ENCODE measurements around the gene VIP. TPM values are rescaled to one million over a fixed set of nuclear protein-coding genes. Genes with fewer than 3 reads are reported as not detected.
"Not testable (repeated sequence)": the region's sequence is repeated elsewhere in the genome, so short reads cannot be mapped to it uniquely, and the experiment has no call there.

VIP gene
- total RNA-seq (not detected), total RNA-seq (0 to 0.08 reads per million in 2 donors)

GRCh38 chr6:152750694-152751093 lies at the start of gene VIP:
Gene VIP, plus strand, starts transcription at chr6:152750797. Its CDS starts 1,381 bp downstream, at chr6:152752178.
- peaks cover 8% of the 10 kb centered on the region for H3K27me3 Mint-ChIP-seq
- H3K36me3 Mint-ChIP-seq (ENCODE audit: low read depth), result no peaks in the 10 kb centered on the region
- no peaks in the 10 kb centered on the region for H3K4me1 Mint-ChIP-seq
- ATAC-seq, result no peak
- DNase-seq, result no peak
- H3K27ac Mint-ChIP-seq, result no peak within 1 kb of the TSS
- H3K4me3 Mint-ChIP-seq, result no peak within 1 kb of the TSS
- H3K9me3 ChIP-seq (ENCODE audit: control insufficient read depth, low read length, poor library complexity, severe bottlenecking), result no peaks in the 10 kb centered on the region

- DNase-seq (no peak), ATAC-seq (no peak)
- H3K4me3 Mint-ChIP-seq, result no peak overlapping the region
- H3K9me3 ChIP-seq (ENCODE audit: control insufficient read depth, low read length, poor library complexity, severe bottlenecking), result no peaks in the 10 kb centered on the region
- H3K4me1 Mint-ChIP-seq, result no peaks in the 10 kb centered on the region
- peaks cover 20% of the 10 kb centered on the region for H3K27me3 Mint-ChIP-seq
- no peak overlapping the region for H3K27ac Mint-ChIP-seq
- H3K36me3 Mint-ChIP-seq (ENCODE audit: low read depth), result no peaks in the 10 kb centered on the region
Observed at GRCh38 chr6:152701081-152701862, 49.3 kb upstream of the VIP start.

DNA sequence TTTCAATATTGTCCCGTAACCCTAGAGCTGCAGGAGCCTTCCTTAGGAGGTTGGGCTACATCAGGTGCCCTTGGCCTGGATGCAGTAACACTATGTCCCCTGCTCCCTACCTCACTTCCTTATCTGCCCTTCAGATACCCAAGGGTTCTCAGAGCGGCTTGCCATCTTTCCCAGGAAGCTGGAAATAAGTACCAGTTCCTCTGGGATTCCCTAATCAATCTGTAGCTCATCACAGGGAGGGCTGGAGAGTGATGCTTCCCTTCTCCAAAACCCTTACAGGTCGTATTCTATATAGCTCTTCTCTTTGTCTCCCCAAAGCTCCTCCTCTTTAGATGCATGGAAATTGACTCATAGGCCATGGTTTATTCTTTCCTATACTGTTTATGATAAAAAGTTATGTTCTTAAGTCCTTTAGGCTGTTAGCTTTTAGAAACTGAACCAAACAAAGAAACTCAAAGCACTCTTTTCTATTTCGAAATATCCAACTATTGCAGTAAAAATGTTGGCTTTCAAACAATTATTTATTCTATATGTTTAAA lies 48.7 kb upstream of the VIP start:
- H3K4me1 Mint-ChIP-seq, result no peaks in the 10 kb centered on the region
- no peaks in the 10 kb centered on the region for H3K9me3 ChIP-seq (ENCODE audit: control insufficient read depth, low read length, poor library complexity, severe bottlenecking)
- DNase-seq (no peak), ATAC-seq (no peak)
- H3K27ac Mint-ChIP-seq, result no peak overlapping the region
- H3K27me3 Mint-ChIP-seq, result peaks cover 20% of the 10 kb centered on the region
- no peak overlapping the region for H3K4me3 Mint-ChIP-seq
- no peaks in the 10 kb centered on the region for H3K36me3 Mint-ChIP-seq (ENCODE audit: low read depth)

- not testable (repeated sequence) for H3K4me3 Mint-ChIP-seq; ATAC-seq; H3K27ac Mint-ChIP-seq; H3K9me3 ChIP-seq (ENCODE audit: control insufficient read depth, low read length, poor library complexity, severe bottlenecking); H3K4me1 Mint-ChIP-seq; DNase-seq; H3K36me3 Mint-ChIP-seq (ENCODE audit: low read depth)
- H3K27me3 Mint-ChIP-seq, result peaks cover 20% of the 10 kb centered on the region
Observed at GRCh38 chr6:152703750-152704149, 46.8 kb upstream of the VIP start.

DNA sequence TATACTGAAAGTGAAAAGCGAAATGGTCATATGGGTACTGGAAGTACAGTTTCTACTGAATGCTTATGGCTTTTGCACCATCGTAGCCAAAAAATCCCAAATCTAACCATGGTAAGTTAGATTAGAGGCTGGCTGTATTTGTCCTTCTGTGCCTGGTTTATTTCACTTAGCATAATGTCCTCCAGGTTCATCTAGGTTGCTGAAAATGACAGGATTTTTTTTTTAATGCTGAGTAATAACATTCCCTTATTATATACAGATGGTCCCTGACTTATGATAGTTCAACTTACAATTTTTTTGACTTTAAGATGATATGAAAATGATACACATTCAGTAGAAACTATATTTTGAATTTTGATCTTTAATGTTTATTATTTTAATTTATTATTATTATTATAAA lies 45.3 kb upstream of the VIP start:
- no peaks in the 10 kb centered on the region for H3K36me3 Mint-ChIP-seq (ENCODE audit: low read depth)
- ATAC-seq (no peak), DNase-seq (no peak)
- no peaks in the 10 kb centered on the region for H3K4me1 Mint-ChIP-seq
- no peaks in the 10 kb centered on the region for H3K9me3 ChIP-seq (ENCODE audit: control insufficient read depth, low read length, poor library complexity, severe bottlenecking)
- H3K27me3 Mint-ChIP-seq, result peaks cover 18% of the 10 kb centered on the region
- H3K27ac Mint-ChIP-seq, result no peak overlapping the region
- H3K4me3 Mint-ChIP-seq, result no peak overlapping the region

DNA sequence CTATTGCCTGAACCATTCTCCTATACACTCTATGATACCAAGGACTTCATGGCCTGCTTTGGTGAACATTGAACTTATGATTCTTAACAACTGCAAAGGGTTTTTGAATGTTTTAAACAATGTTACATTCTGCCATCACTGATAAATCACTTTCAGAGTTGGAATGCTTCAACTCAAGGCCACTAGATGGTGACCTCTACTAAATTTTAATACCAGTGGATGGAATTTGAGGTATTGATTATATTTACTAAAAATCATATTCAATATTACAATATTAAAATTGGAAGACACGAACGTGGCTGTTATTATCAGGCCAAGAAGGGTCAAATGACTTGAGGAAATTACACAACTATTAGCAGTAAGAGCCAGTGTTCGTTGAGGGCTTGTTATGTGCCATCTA lies 34.3 kb upstream of the VIP start:
- no peaks in the 10 kb centered on the region for H3K9me3 ChIP-seq (ENCODE audit: control insufficient read depth, low read length, poor library complexity, severe bottlenecking)
- Mint-ChIP-seq H3K27ac (no peak overlapping the region), H3K27me3 (no peaks in the 10 kb centered on the region), H3K4me1 (no peaks in the 10 kb centered on the region), H3K36me3 (ENCODE audit: low read depth) (no peaks in the 10 kb centered on the region), H3K4me3 (no peak overlapping the region)
- DNase-seq (no peak), ATAC-seq (no peak)

GRCh38 chr6:152720974-152721373 lies 29.6 kb upstream of the VIP start:
- no peaks in the 10 kb centered on the region for H3K36me3 Mint-ChIP-seq (ENCODE audit: low read depth)
- ATAC-seq, result no peak
- no peaks in the 10 kb centered on the region for H3K27me3 Mint-ChIP-seq
- no peaks in the 10 kb centered on the region for H3K4me1 Mint-ChIP-seq
- no peak overlapping the region for H3K27ac Mint-ChIP-seq
- H3K9me3 ChIP-seq (ENCODE audit: control insufficient read depth, low read length, poor library complexity, severe bottlenecking), result no peaks in the 10 kb centered on the region
- DNase-seq, result no peak
- H3K4me3 Mint-ChIP-seq, result no peak overlapping the region

- Mint-ChIP-seq H3K4me3 (no peak overlapping the region), H3K27ac (no peak overlapping the region), H3K27me3 (no peaks in the 10 kb centered on the region), H3K4me1 (no peaks in the 10 kb centered on the region), H3K36me3 (ENCODE audit: low read depth) (no peaks in the 10 kb centered on the region)
- no peak for ATAC-seq
- no peaks in the 10 kb centered on the region for H3K9me3 ChIP-seq (ENCODE audit: control insufficient read depth, low read length, poor library complexity, severe bottlenecking)
- DNase-seq, result no peak
Observed at GRCh38 chr6:152721956-152722355, 28.6 kb upstream of the VIP start.

DNA sequence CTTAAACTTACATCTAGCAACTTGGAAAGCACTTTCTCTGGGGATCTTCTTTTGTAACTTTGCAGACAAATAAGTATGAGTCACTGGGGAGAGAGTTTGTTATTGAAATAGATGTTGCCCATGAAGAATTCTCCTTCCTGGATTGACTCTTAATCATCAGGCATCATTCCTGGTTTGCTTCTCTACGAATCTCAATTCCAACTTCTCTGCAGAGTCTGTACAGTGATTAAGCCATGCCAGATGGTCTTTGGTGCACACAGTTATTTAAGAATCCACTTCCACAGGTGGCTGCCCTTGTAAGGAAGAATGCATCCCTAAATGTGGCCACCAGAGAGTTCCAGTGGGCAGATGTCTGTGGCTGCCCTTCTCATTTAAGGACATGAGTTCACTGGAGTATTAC lies 27.2 kb upstream of the VIP start:
- no peaks in the 10 kb centered on the region for H3K36me3 Mint-ChIP-seq (ENCODE audit: low read depth)
- H3K4me1 Mint-ChIP-seq, result no peaks in the 10 kb centered on the region
- H3K27ac Mint-ChIP-seq, result no peak overlapping the region
- H3K9me3 ChIP-seq (ENCODE audit: control insufficient read depth, low read length, poor library complexity, severe bottlenecking), result no peaks in the 10 kb centered on the region
- ATAC-seq, result no peak
- DNase-seq, result no peak
- no peak overlapping the region for H3K4me3 Mint-ChIP-seq
- H3K27me3 Mint-ChIP-seq, result no peaks in the 10 kb centered on the region

DNA sequence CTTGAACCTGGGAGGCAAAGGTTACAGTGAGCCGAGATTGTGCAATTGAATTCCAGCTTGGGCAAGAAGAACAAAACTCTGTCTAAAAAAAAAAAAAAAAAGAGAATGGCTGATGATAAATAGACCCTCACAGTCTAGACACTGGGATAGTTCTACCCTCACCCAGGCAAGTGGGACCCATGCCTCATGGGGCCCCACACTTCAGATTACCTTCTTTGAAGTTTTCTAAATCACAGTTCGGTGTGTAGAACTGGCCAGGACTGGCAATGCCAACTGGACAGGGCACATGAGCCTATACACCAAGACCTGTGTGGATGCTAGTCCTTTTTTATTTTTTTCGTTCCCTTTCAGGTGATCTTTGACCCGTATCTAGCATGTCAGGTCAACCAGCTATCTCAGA lies 24.3 kb upstream of the VIP start:
- no peaks in the 10 kb centered on the region for H3K36me3 Mint-ChIP-seq (ENCODE audit: low read depth)
- no peak overlapping the region for H3K27ac Mint-ChIP-seq
- H3K9me3 ChIP-seq (ENCODE audit: control insufficient read depth, low read length, poor library complexity, severe bottlenecking), result no peaks in the 10 kb centered on the region
- no peak overlapping the region for H3K4me3 Mint-ChIP-seq
- no peaks in the 10 kb centered on the region for H3K27me3 Mint-ChIP-seq
- no peak for ATAC-seq
- H3K4me1 Mint-ChIP-seq, result no peaks in the 10 kb centered on the region
- no peak for DNase-seq

- H3K4me1 Mint-ChIP-seq, result no peaks in the 10 kb centered on the region
- ATAC-seq (no peak), DNase-seq (no peak)
- H3K4me3 Mint-ChIP-seq, result no peak overlapping the region
- H3K9me3 ChIP-seq (ENCODE audit: control insufficient read depth, low read length, poor library complexity, severe bottlenecking), result no peaks in the 10 kb centered on the region
- H3K36me3 Mint-ChIP-seq (ENCODE audit: low read depth), result no peaks in the 10 kb centered on the region
- H3K27ac Mint-ChIP-seq, result no peak overlapping the region
- no peaks in the 10 kb centered on the region for H3K27me3 Mint-ChIP-seq
Observed at GRCh38 chr6:152727507-152727906, 23.1 kb upstream of the VIP start.

DNA sequence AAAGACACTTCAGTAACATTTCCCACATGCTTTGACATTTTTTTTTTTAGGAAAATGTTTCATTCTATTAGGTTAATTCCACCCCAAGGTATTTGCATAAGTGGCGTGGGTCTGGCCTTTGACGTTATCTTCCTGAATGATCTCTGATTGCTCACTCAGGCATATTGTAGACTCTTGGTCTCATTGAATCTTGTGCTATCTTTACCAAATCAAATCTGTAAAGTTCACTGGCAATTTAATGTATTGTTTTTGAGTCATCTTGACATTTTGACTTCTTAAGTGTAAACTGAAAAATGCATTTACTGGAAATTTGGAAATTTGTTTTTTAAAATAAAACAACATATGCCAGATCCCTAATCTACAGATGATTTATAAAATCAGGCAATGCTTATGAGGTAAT lies 16.0 kb upstream of the VIP start:
- Mint-ChIP-seq H3K4me1 (no peaks in the 10 kb centered on the region), H3K4me3 (no peak overlapping the region), H3K27me3 (no peaks in the 10 kb centered on the region), H3K27ac (no peak overlapping the region), H3K36me3 (ENCODE audit: low read depth) (no peaks in the 10 kb centered on the region)
- H3K9me3 ChIP-seq (ENCODE audit: control insufficient read depth, low read length, poor library complexity, severe bottlenecking), result no peaks in the 10 kb centered on the region
- no peak for ATAC-seq
- DNase-seq, result no peak

DNA sequence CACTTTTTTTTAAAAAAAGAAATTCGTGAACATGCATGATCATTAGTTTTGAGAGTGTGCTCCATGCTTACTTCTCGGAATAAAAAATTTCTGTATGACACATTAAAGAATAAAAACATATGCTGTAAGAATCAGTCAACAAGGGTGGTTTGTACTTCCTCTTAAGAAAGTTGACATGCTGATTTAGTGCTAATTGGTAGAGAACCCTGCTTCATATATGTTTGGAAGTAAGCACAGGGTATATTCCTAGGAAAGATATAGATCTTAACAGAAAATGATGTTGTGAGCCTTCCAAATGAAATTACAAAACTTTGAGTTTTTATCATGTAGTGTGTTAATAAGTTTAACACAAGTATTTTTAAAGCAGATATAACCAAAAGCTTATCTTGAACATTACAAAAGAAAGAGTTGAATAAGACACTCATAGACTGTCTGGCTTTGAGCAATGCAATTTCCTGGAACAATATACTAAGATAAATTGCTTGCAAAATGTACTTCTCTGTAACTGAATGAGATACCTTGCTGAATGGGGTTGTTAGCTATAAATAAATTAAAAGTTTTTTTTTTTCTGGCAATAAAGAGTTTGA lies 13.8 kb upstream of the VIP start:
- ATAC-seq, result no peak
- H3K4me3 Mint-ChIP-seq, result no peak overlapping the region
- no peaks in the 10 kb centered on the region for H3K4me1 Mint-ChIP-seq

More for the DNA sequence above, 13.8 kb upstream of the VIP start:
- no peak for DNase-seq
- no peak overlapping the region for H3K27ac Mint-ChIP-seq
- no peaks in the 10 kb centered on the region for H3K36me3 Mint-ChIP-seq (ENCODE audit: low read depth)
- H3K27me3 Mint-ChIP-seq, result no peaks in the 10 kb centered on the region
- H3K9me3 ChIP-seq (ENCODE audit: control insufficient read depth, low read length, poor library complexity, severe bottlenecking), result no peaks in the 10 kb centered on the region

Data from T-helper 17 cell (primary cell).